ENCODE results near the gene RAET1G. TPM values are rescaled to one million over a fixed set of nuclear protein-coding genes. Genes with fewer than 3 reads are reported as not detected.

Gene RAET1G
- total and polyA plus RNA-seq, 2 donors (not counting 1 experiment from before 2014, with no cell fraction given): not detected

DNA sequence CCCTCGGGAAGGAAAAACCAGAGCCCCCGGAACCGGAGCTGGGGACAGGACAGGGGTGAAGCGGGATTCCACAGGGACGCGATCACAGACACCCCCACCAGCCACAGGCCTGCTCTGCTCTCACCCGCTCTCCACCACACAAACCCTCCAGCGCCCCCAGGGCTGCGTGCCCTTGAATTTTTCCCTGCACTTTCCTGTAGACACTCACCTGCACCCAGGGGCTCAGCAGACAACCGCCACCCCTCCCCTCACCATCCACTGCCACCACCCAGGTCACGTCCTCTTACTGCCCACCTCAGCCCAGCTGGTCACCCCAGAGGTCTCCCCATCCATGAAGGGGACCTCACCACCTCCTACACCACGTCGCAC is 19.5 kb upstream of the RAET1G start:
- Mint-ChIP-seq H3K9me3 (ENCODE audit: insufficient read depth) (no peaks in the 10 kb centered on the region), H3K4me1 (peaks cover 41% of the 10 kb centered on the region), H3K27ac (peak overlapping the region; percentile 69), H3K4me3 (peak overlapping the region; percentile 95), H3K27me3 (peaks cover 50% of the 10 kb centered on the region)
- Histone ChIP-seq H3K27ac (ENCODE audit: low read length in 2 of 2) (no peak overlapping the region), H3K36me3 (replicated peaks in 1 of 2; ENCODE audit: control extremely low read depth in 1 of 2, control insufficient read depth in 1 of 2, extremely low read depth in 1 of 2, insufficient read depth in 2 of 2, low read length in 1 of 2) (no peaks in the 10 kb centered on the region), H3K9me3 (ENCODE audit: control extremely low read depth in 1 of 3, control insufficient read depth in 2 of 3, insufficient read depth in 1 of 3, low read length in 2 of 3) (peaks cover 0 to 33% (median 0%) of the 10 kb centered on the region in 3 donors), H3K9ac (ENCODE audit: low read length) (peak overlapping the region; percentile 74), H3K79me2 (ENCODE audit: control insufficient read depth, insufficient read depth, low read length) (no peaks in the 10 kb centered on the region), H3K4me2 (replicated peaks; ENCODE audit: low read depth, low read length, poor library complexity, severe bottlenecking) (peak overlapping the region; percentile 98), H2AFZ (ENCODE audit: insufficient read depth, low read depth, low read length, poor library complexity, severe bottlenecking) (peak overlapping the region; percentile 72), H3K27me3 (replicated peaks in 1 of 4; ENCODE audit: control extremely low read depth in 1 of 4, control insufficient read depth in 3 of 4, insufficient read depth in 4 of 4, low read length in 3 of 4) (peaks cover 2 to 56% (median 35%) of the 10 kb centered on the region in 4 experiments), H4K20me1 (ENCODE audit: control insufficient read depth, insufficient read depth, low read length, poor library complexity, severe bottlenecking) (no peaks in the 10 kb centered on the region), H3K4me3 (ENCODE audit: control extremely low read depth in 1 of 5, extremely low read depth in 1 of 5, insufficient read depth in 1 of 5, low read depth in 2 of 5, low read length in 4 of 5) (peak overlapping the region in 4 of 5 experiments; percentile 38 to 72 (median 52)), H3K4me1 (ENCODE audit: control insufficient read depth in 2 of 2, insufficient read depth in 2 of 2, low read length in 2 of 2) (peaks cover 43 to 44% of the 10 kb centered on the region in 2 donors)
- TF ChIP-seq EZH2 (IDR thresholded peaks at IDR 0.05; ENCODE audit: borderline replicate concordance, insufficient read depth, low read depth, low read length, poor library complexity, severe bottlenecking) (no peak), CTCF (IDR thresholded peaks at IDR 0.05) (no peak)
- CTCF ChIA-PET: no interaction called here
- intact Hi-C loops (cut with micrococcal nuclease): no loop called here
- POLR2A ChIA-PET: no interaction called here
- DNase-seq: no peak
- WGBS (ENCODE audit: insufficient coverage): 16% methylated on average over 10 of the region's 13 CpGs
- no peak for ATAC-seq (ENCODE audit: low read depth)

DNA sequence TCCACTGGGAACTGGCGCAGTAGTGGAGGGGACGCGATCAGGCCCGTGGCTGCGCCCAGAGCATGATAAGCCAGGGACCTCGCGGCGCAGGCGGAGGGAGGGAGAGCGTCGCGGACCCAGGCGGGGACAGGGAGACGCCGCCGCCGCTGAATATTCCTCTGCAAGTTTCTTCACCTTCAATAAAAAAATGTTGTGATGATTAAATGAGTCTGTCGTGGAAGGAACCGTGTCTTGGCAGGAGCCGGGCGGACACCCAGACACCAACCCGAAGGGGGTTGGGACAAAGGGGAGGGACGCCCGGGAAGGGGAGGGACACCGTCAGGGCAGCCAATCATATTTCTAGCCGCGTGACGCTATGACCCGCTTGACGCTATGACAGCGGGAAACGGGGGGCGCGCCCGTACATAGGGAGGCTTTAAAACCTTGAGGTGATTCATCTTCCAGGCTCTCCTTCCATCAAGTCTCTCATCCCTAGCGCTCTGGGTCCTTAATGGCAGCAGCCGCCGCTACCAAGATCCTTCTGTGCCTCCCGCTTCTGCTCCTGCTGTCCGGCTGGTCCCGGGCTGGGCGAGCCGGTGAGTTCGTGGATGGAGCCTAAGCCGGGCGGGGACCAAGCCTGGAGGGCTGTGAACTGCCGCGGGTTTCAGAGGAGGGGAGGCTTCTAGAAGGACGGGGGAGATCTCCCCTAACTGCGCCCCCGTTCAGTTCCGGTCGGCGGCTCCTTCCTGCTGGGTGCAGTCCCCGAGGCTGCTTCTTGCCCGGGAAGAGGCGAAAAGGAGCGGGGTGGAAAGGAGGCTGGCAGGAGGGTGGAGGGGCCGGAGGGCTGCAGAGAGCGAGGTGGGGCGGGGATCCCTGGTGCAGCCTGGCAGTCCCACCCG is 18.9 kb upstream of the RAET1G start, which contains the start of gene ULBP2:
ULBP2 (plus strand) TSS at position 432 of the 878 bp plus-strand sequence; CDS start at position 491, 59 bp downstream.
- peaks cover 0 to 33% (median 0%) of the 10 kb centered on the region in 3 donors for H3K9me3 ChIP-seq (ENCODE audit: control extremely low read depth in 1 of 3, control insufficient read depth in 2 of 3, insufficient read depth in 1 of 3, low read length in 2 of 3)
- Mint-ChIP-seq H3K9me3 (ENCODE audit: insufficient read depth) (no peaks in the 10 kb centered on the region), H3K27ac (peak within 1 kb of the TSS; percentile 85), H3K4me1 (peaks cover 43% of the 10 kb centered on the region), H3K4me3 (peak within 1 kb of the TSS; percentile 95), H3K27me3 (peaks cover 56% of the 10 kb centered on the region)
- no peaks in the 10 kb centered on the region for H4K20me1 ChIP-seq (ENCODE audit: control insufficient read depth, insufficient read depth, low read length, poor library complexity, severe bottlenecking)
- H3K36me3 ChIP-seq (replicated peaks in 1 of 2; ENCODE audit: control extremely low read depth in 1 of 2, control insufficient read depth in 1 of 2, extremely low read depth in 1 of 2, insufficient read depth in 2 of 2, low read length in 1 of 2): no peaks in the 10 kb centered on the region
- H3K79me2 ChIP-seq (ENCODE audit: control insufficient read depth, insufficient read depth, low read length): no peaks in the 10 kb centered on the region
- CTCF ChIA-PET: interaction anchor here (1.9 kb wide), 1 partner anchor 75 kb away, joined by 6 read pairs; no protein-coding TSS in a partner anchor
- POLR2A ChIA-PET: no interaction called here
- peak within 1 kb of the TSS in 4 of 5 experiments; percentile 38 to 72 (median 52) for H3K4me3 ChIP-seq (ENCODE audit: control extremely low read depth in 1 of 5, extremely low read depth in 1 of 5, insufficient read depth in 1 of 5, low read depth in 2 of 5, low read length in 4 of 5)
- H3K4me2 ChIP-seq (replicated peaks; ENCODE audit: low read depth, low read length, poor library complexity, severe bottlenecking): peak within 1 kb of the TSS; percentile 98
- WGBS (ENCODE audit: insufficient coverage): 2% methylated on average over 47 of the region's 62 CpGs
- DNase-seq: peak; percentile 90
- peak; percentile 72 for ATAC-seq (ENCODE audit: low read depth)
- H3K4me1 ChIP-seq (ENCODE audit: control insufficient read depth in 2 of 2, insufficient read depth in 2 of 2, low read length in 2 of 2): peaks cover 43 to 46% of the 10 kb centered on the region in 2 donors
- intact Hi-C loops (cut with micrococcal nuclease): no loop called here
- no peak within 1 kb of the TSS for H3K27ac ChIP-seq (ENCODE audit: low read length in 2 of 2)
- TF ChIP-seq EZH2 (IDR thresholded peaks at IDR 0.05; ENCODE audit: borderline replicate concordance, insufficient read depth, low read depth, low read length, poor library complexity, severe bottlenecking) (no peak), CTCF (IDR thresholded peaks at IDR 0.05) (no peak)
- peak within 1 kb of the TSS; percentile 74 for H3K9ac ChIP-seq (ENCODE audit: low read length)
- peaks cover 2 to 60% (median 40%) of the 10 kb centered on the region in 4 experiments for H3K27me3 ChIP-seq (replicated peaks in 1 of 4; ENCODE audit: control extremely low read depth in 1 of 4, control insufficient read depth in 3 of 4, insufficient read depth in 4 of 4, low read length in 3 of 4)
- H2AFZ ChIP-seq (ENCODE audit: insufficient read depth, low read depth, low read length, poor library complexity, severe bottlenecking): peak within 1 kb of the TSS; percentile 72

Measured in B cell (primary cell).